Measurements from ENCODE around the gene CST9.

The CST9 gene

DNA sequence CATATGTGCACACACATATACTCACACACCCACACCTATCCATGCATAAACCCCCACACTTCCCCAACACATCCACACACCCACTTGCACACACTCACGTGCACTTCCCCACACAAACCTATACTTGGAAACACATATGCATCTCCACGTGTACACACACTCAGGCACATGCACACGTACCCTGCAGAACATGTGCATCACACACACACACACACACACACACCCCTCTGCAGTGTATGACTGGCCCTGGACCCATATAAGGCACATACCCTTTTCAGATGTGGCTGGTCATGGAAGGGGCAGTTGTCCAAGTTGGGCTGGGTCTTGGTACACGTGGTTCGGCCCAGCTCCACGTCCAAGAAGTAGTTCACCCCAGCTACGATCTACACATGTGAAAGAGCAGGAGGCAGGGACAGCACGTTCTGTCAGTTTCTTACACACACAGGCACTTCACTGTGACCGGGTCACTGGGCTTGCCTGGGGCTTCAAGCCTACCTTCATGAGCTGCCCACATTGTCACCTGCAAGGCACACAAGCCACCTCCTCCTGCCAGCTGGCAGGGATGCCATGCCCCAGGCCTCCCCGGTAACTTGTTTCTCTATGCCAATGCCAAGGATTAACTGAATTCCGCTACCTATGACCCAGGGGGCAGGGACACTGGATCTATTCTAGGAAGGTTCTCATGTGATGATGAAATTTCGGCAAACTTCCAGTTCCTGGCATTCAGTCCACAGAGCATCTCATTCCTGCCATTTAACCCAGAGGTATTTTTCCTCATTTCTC, 29.5 kb upstream of the CST9 start:
- Histone ChIP-seq H3K79me2 (ENCODE audit: control insufficient read depth, low read length) (no peaks in the 10 kb centered on the region), H3K27ac (ENCODE audit: low read depth, low read length) (no peak overlapping the region), H3K4me1 (ENCODE audit: control insufficient read depth, low read length) (no peaks in the 10 kb centered on the region), H3K4me3 (ENCODE audit: low read length) (no peak overlapping the region), H3F3A (ENCODE audit: control insufficient read depth, insufficient read depth) (no peaks in the 10 kb centered on the region), H4K20me1 (ENCODE audit: control insufficient read depth, insufficient read depth, low read depth, low read length) (no peaks in the 10 kb centered on the region), H3K27me3 (ENCODE audit: control insufficient read depth, low read length) (no peaks in the 10 kb centered on the region), H3K4me2 (ENCODE audit: low read length) (no peak overlapping the region), H3K36me3 (ENCODE audit: control insufficient read depth, low read length) (no peaks in the 10 kb centered on the region), H3K9me2 (replicated peaks; ENCODE audit: control insufficient read depth, low read length) (no peaks in the 10 kb centered on the region), H3K9me3 (ENCODE audit: control insufficient read depth, insufficient read depth, low read length) (no peaks in the 10 kb centered on the region)
- TF ChIP-seq, protein P1, sequence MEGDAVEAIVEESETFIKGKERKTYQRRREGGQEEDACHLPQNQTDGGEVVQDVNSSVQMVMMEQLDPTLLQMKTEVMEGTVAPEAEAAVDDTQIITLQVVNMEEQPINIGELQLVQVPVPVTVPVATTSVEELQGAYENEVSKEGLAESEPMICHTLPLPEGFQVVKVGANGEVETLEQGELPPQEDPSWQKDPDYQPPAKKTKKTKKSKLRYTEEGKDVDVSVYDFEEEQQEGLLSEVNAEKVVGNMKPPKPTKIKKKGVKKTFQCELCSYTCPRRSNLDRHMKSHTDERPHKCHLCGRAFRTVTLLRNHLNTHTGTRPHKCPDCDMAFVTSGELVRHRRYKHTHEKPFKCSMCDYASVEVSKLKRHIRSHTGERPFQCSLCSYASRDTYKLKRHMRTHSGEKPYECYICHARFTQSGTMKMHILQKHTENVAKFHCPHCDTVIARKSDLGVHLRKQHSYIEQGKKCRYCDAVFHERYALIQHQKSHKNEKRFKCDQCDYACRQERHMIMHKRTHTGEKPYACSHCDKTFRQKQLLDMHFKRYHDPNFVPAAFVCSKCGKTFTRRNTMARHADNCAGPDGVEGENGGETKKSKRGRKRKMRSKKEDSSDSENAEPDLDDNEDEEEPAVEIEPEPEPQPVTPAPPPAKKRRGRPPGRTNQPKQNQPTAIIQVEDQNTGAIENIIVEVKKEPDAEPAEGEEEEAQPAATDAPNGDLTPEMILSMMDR (IDR thresholded peaks at IDR 0.05; ENCODE audit: low read depth, low read length, poor library complexity, severe bottlenecking): no peak
- TF ChIP-seq EZH2phosphoT487 (IDR thresholded peaks at IDR 0.05; ENCODE audit: borderline replicate concordance, low read length): no peak

DNA sequence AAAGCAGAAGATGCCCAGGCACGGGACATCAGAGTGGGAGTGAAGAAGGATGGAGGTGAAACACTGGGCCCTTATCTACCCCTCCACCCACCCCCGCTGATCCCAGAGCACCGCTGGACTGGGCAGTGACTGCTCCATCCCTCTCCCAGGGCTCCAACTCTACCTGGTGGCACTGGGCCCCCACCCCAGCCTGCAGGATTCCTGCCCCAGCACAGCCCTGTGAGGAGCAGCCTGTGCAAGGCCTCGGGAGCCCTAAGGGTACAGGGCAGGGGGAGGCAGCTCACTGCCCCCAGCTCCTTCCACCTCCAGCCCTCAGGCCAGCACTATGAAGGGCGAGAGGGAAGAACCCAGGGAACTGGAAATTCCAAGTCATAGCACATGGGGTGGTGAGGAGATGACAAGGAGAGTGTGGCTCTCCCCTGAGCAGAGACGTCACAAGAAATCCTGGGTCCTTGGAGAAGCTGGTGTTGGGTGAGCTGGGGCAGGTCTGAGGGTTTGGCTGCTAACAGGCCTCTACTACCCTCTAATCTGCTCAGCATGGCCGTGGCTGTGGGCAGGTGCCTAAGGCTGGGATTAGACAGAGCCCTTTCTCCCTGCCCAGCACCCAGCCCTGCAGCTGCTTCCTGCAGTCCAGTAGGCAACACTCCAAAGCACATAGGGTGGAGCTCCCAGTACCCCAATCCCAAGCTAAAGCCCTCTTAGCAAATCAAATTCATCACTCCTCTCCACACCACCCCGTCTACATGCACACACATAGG, 28.5 kb upstream of the CST9 start:
- Histone ChIP-seq H4K20me1 (ENCODE audit: control insufficient read depth, insufficient read depth, low read depth, low read length) (no peaks in the 10 kb centered on the region), H3K27me3 (ENCODE audit: control insufficient read depth, low read length) (no peaks in the 10 kb centered on the region), H3K4me2 (ENCODE audit: low read length) (no peak overlapping the region), H3F3A (ENCODE audit: control insufficient read depth, insufficient read depth) (no peaks in the 10 kb centered on the region), H3K4me1 (ENCODE audit: control insufficient read depth, low read length) (no peaks in the 10 kb centered on the region), H3K4me3 (ENCODE audit: low read length) (no peak overlapping the region), H3K79me2 (ENCODE audit: control insufficient read depth, low read length) (no peaks in the 10 kb centered on the region), H3K9me2 (replicated peaks; ENCODE audit: control insufficient read depth, low read length) (no peaks in the 10 kb centered on the region), H3K27ac (ENCODE audit: low read depth, low read length) (no peak overlapping the region), H3K9me3 (ENCODE audit: control insufficient read depth, insufficient read depth, low read length) (no peaks in the 10 kb centered on the region), H3K36me3 (ENCODE audit: control insufficient read depth, low read length) (no peaks in the 10 kb centered on the region)
- TF ChIP-seq, protein P1 (IDR thresholded peaks at IDR 0.05; ENCODE audit: low read depth, low read length, poor library complexity, severe bottlenecking): no peak
- no peak for TF ChIP-seq EZH2phosphoT487 (IDR thresholded peaks at IDR 0.05; ENCODE audit: borderline replicate concordance, low read length)

DNA sequence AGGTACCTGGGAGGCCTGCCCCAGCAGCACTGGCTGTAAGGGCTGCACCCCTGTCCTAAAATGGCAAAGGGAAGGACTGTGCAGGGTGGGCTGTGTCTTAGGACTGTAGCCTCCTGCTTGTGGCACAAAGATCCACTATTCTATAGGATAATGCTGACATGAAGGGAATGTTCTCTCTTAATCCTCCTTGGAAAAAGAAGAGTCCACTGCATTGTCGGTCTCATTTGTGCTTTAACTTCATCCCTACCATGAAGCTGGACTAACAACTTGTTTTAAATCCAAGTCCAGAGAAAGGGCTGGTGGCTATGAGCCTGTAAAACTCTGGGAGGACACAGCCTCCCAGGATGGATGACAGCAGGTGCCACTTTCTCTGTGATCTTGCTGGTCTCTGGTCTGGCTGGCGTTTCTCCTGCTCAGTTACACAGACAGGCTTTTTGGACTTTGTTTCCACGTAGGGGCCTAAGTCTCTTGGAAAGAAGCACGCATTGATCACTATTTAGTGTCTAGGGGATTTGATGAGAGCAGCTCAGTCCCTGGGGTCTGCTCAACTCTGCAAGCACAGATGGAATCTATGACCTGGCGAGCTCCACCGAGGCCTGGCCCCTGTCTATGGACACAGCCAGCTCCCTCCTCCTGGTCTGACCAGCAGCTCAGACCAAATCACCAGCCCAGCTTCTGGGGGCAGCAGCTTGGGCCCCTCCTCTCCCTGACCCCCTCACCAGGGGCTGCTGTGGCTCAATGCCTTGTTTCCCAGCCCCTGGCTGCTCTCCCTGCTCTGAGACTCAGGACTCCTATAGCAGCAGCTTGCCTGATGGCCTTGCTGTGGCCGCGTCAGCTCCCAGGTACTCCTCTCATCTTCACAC, 27.2 kb upstream of the CST9 start:
- TF ChIP-seq, protein P1 (IDR thresholded peaks at IDR 0.05; ENCODE audit: low read depth, low read length, poor library complexity, severe bottlenecking): no peak
- TF ChIP-seq EZH2phosphoT487 (IDR thresholded peaks at IDR 0.05; ENCODE audit: borderline replicate concordance, low read length): no peak
- Histone ChIP-seq H3K79me2 (ENCODE audit: control insufficient read depth, low read length) (no peaks in the 10 kb centered on the region), H3F3A (ENCODE audit: control insufficient read depth, insufficient read depth) (no peaks in the 10 kb centered on the region), H3K4me3 (ENCODE audit: low read length) (no peak overlapping the region), H3K4me2 (ENCODE audit: low read length) (no peak overlapping the region), H3K9me2 (replicated peaks; ENCODE audit: control insufficient read depth, low read length) (no peaks in the 10 kb centered on the region), H3K36me3 (ENCODE audit: control insufficient read depth, low read length) (no peaks in the 10 kb centered on the region), H3K27me3 (ENCODE audit: control insufficient read depth, low read length) (peaks cover 4% of the 10 kb centered on the region; the same call in 1 of the 2 replicates), H4K20me1 (ENCODE audit: control insufficient read depth, insufficient read depth, low read depth, low read length) (no peaks in the 10 kb centered on the region), H3K27ac (ENCODE audit: low read depth, low read length) (no peak overlapping the region), H3K4me1 (ENCODE audit: control insufficient read depth, low read length) (no peaks in the 10 kb centered on the region), H3K9me3 (ENCODE audit: control insufficient read depth, insufficient read depth, low read length) (no peaks in the 10 kb centered on the region)

Measured in DOHH2 (cell line).